SK-N-SH (cell line): ENCODE measurements around the gene ANXA8. TPM values are rescaled to one million over a fixed set of nuclear protein-coding genes. Genes with fewer than 3 reads are reported as not detected.

Source experiments
- CTCF ChIA-PET: fragments of 300-600, 350-600 bp; formaldehyde crosslinking; extraction: SDS; loops from one replicate; lab custom pipeline; 2021; lab: Yijun Ruan, JAX
- POLR2A ChIA-PET: fragments of 350-600 bp; sonication (Branson Sonifier 250); formaldehyde crosslinking; extraction: SDS; loops from one replicate; lab custom pipeline; 2020; ENCODE audit warnings: antibody characterized with exemption, inconsistent platforms; lab: Yijun Ruan, JAX
- DNase-seq: peaks from one replicate; pipeline ENCODE4 v3.0.0; 2012
- H2AFZ ChIP-seq: fragments of 200-600 bp; sonication (generic); 2 replicates; pipeline ENCODE4 v1.8.1; 2016; ENCODE audit warnings: antibody characterized with exemption, mild to moderate bottlenecking, low read depth
- H3F3A ChIP-seq: fragments of 200-600 bp; sonication (generic); replicated peaks from 2 replicates; pipeline ENCODE3; 2016; ENCODE audit warnings: antibody characterized with exemption, mild to moderate bottlenecking; ENCODE audit not compliant: insufficient read depth
- H3K27ac ChIP-seq, 2 experiments: fragments of 200-500 bp in 1 of 2; fragments of 200-600 bp in 1 of 2; sonication (Bioruptor generic) in 1 of 2; sonication (generic), shearing (Covaris generic) in 1 of 2; 2 replicates each; pipeline versions ENCODE4 v1.5.1 to v1.6.1; 2014 to 2016; ENCODE audit warnings: low read depth in 2 of 2, inconsistent platforms in 1 of 2, low read length in 1 of 2, mild to moderate bottlenecking in 1 of 2, mixed read lengths in 1 of 2
- H3K27me3 ChIP-seq: fragments of 200-600 bp; sonication (generic), shearing (Covaris generic); 2 replicates; pipeline ENCODE4 v1.6.1; 2016; ENCODE audit warnings: mixed run types; ENCODE audit not compliant: insufficient read depth
- H3K36me3 ChIP-seq, 2 experiments: fragments of 200-500 bp in 1 of 2; fragments of 200-600 bp in 1 of 2; sonication (Bioruptor generic) in 1 of 2; sonication (generic) in 1 of 2; replicated peaks in 1 of 2; 2 replicates each; pipeline versions ENCODE3 to v1.5.1; 2014 to 2016; ENCODE audit warnings: low read length in 1 of 2, mild to moderate bottlenecking in 1 of 2; ENCODE audit not compliant: insufficient read depth in 2 of 2, control insufficient read depth in 1 of 2
- H3K4me1 ChIP-seq, 2 experiments: fragments of 200-500 bp in 1 of 2; fragments of 200-600 bp in 1 of 2; sonication (Bioruptor generic) in 1 of 2; sonication (generic), shearing (Covaris generic) in 1 of 2; 2 replicates each; pipeline versions ENCODE4 v1.5.1 to v1.6.1; 2014 to 2016; ENCODE audit warnings: low read depth in 1 of 2, low read length in 1 of 2, mixed run types in 1 of 2; ENCODE audit not compliant: insufficient read depth in 2 of 2, control insufficient read depth in 1 of 2
- H3K4me2 ChIP-seq: fragments of 200-600 bp; sonication (generic), shearing (Covaris generic); 2 replicates; pipeline ENCODE4 v1.6.1; 2017; ENCODE audit warnings: mixed run types
- H3K4me3 ChIP-seq, 2 experiments: fragments of 200-500 bp in 1 of 2; fragments of 200-600 bp in 1 of 2; sonication (Bioruptor generic) in 1 of 2; sonication (generic), shearing (Covaris generic) in 1 of 2; 2 replicates each; pipeline versions ENCODE4 v1.5.1 to v1.8.1; 2014 to 2016; ENCODE audit warnings: low read depth in 2 of 2, inconsistent platforms in 1 of 2, low read length in 1 of 2, mild to moderate bottlenecking in 1 of 2, mixed read lengths in 1 of 2, moderate library complexity in 1 of 2
- H3K79me2 ChIP-seq: fragments of 200-600 bp; sonication (generic); 2 replicates; pipeline ENCODE4 v1.8.1; 2017; ENCODE audit warnings: mild to moderate bottlenecking; ENCODE audit not compliant: insufficient read depth
- H3K9ac ChIP-seq: fragments of 200-600 bp; sonication (generic); 2 replicates; pipeline ENCODE4 v1.6.1; 2017; ENCODE audit warnings: mixed run types
- H3K9me2 ChIP-seq: fragments of 200-600 bp; sonication (generic); 2 replicates; pipeline ENCODE4 v1.6.1; 2017; ENCODE audit warnings: mixed run types
- H3K9me3 ChIP-seq: fragments of 200-600 bp; sonication (generic); 2 replicates; pipeline ENCODE4 v1.6.1; 2017; ENCODE audit warnings: mixed run types, mild to moderate bottlenecking, moderate library complexity
- H4K20me1 ChIP-seq: fragments of 200-600 bp; sonication (generic); 2 replicates; pipeline ENCODE4 v1.6.1; 2017; ENCODE audit warnings: mild to moderate bottlenecking, mixed run types; ENCODE audit not compliant: insufficient read depth
- CHD2 ChIP-seq: fragments of 150-350 bp; IDR thresholded peaks from 2 replicates; pipeline ENCODE4 v1.6.1; 2018; ENCODE audit warnings: low read length; ENCODE audit not compliant: partially characterized antibody
- EP300 ChIP-seq, 2 experiments: IDR thresholded peaks; 2 replicates each; pipeline versions ENCODE4 v1.4.0 to v1.6.1; 2012; ENCODE audit warnings: borderline replicate concordance in 1 of 2, low read depth in 1 of 2, low read length in 1 of 2
- EZH2phosphoT487 ChIP-seq: fragments of 200-600 bp; sonication (generic); IDR thresholded peaks from 2 replicates; pipeline ENCODE4 v1.6.1; 2017; ENCODE audit warnings: low read depth, mixed run types, mild to moderate bottlenecking, antibody characterized with exemption, moderate library complexity, borderline replicate concordance
- FOSL2 ChIP-seq: IDR thresholded peaks from 2 replicates; pipeline ENCODE4 v1.4.0; 2012; ENCODE audit warnings: low read depth, mild to moderate bottlenecking, moderate library complexity, borderline replicate concordance
- FOXJ3 ChIP-seq: sonication (generic); formaldehyde crosslinking; IDR thresholded peaks from 2 replicates; pipeline ENCODE4 v1.5.1; 2020; ENCODE audit warnings: mild to moderate bottlenecking, missing genetic modification reagents
- GABPA ChIP-seq: IDR thresholded peaks from 2 replicates; pipeline ENCODE4 v1.4.0; 2012; ENCODE audit warnings: low read depth, mild to moderate bottlenecking
- GATA2 ChIP-seq: sonication (generic); formaldehyde crosslinking; IDR thresholded peaks from 2 replicates; pipeline ENCODE4 v1.5.0; 2020; ENCODE audit warnings: mild to moderate bottlenecking, missing genetic modification reagents
- JUND ChIP-seq: IDR thresholded peaks from 2 replicates; pipeline ENCODE4 v1.4.0; 2012
- MXI1 ChIP-seq: IDR thresholded peaks from 2 replicates; pipeline ENCODE4 v1.6.1; 2012; ENCODE audit warnings: mild to moderate bottlenecking, low read depth, low read length, improper control_type of control experiment
- NFIC ChIP-seq: IDR thresholded peaks from 2 replicates; pipeline ENCODE4 v1.4.0; 2012; ENCODE audit warnings: borderline replicate concordance
- NRF1 ChIP-seq: IDR thresholded peaks from 2 replicates; pipeline ENCODE4 v1.6.1; 2012; ENCODE audit warnings: low read depth, mild to moderate bottlenecking, low read length
- RAD21 ChIP-seq: IDR thresholded peaks from 2 replicates; pipeline ENCODE4 v1.6.1; 2012; ENCODE audit warnings: mild to moderate bottlenecking, low read length
- RCOR1 ChIP-seq: fragments of 150-350 bp; IDR thresholded peaks from 2 replicates; pipeline ENCODE4 v1.6.1; 2017; ENCODE audit warnings: antibody characterized with exemption, low read length
- RFX5 ChIP-seq: IDR thresholded peaks from 2 replicates; pipeline ENCODE4 v1.6.1; 2012; ENCODE audit warnings: mild to moderate bottlenecking, improper control_type of control experiment, low read length
- SMC3 ChIP-seq: IDR thresholded peaks from 2 replicates; pipeline ENCODE4 v1.6.1; 2012; ENCODE audit warnings: low read depth, low read length, improper control_type of control experiment
- TAF1 ChIP-seq: IDR thresholded peaks from 2 replicates; pipeline ENCODE4 v1.6.1; 2012; ENCODE audit warnings: low read depth, mild to moderate bottlenecking, low read length, moderate library complexity, borderline replicate concordance
- TCF12 ChIP-seq: IDR thresholded peaks from 2 replicates; pipeline ENCODE4 v1.4.0; 2012
- YY1 ChIP-seq: IDR thresholded peaks from 2 replicates; pipeline ENCODE4 v1.4.0; 2012; ENCODE audit warnings: low read depth, mild to moderate bottlenecking
- WGBS: methylation state at CpG from one replicate; pipeline ENCODE4 v1.1.6; 2017; ENCODE audit warnings: low lambda C conversion rate; 5-methylcytosine and 5-hydroxymethylcytosine counted together
- polyA plus RNA-seq, 3 experiments: library from polyadenylated mRNA; depleted of rRNA; stranded (reverse); fragments of >200 nt; gene quantifications; 2 replicates each; pipeline ENCODE4 v1.2.3, GENCODE V29; 2012
- TF ChIP-seq, protein P1 (sequence below): IDR thresholded peaks from 2 replicates; pipeline ENCODE4; 2012
- TF ChIP-seq, protein P2 (sequence below): IDR thresholded peaks from 2 replicates; pipeline ENCODE4 v1.4.0; 2012; ENCODE audit warnings: low read depth, borderline replicate concordance
- TF ChIP-seq, protein P3 (sequence below): fragments of 150-350 bp; IDR thresholded peaks from 2 replicates; pipeline ENCODE4 v1.6.1; 2017; ENCODE audit warnings: antibody characterized with exemption, low read length, low read depth, borderline replicate concordance
- TF ChIP-seq, protein P4 (sequence below): IDR thresholded peaks from 2 replicates; pipeline ENCODE4 v1.6.1; 2012; ENCODE audit warnings: mild to moderate bottlenecking, low read depth, low read length, moderate library complexity
- TF ChIP-seq, protein P5 (sequence below): fragments of 200-600 bp; sonication (generic); IDR thresholded peaks from 2 replicates; pipeline ENCODE4 v1.6.1; 2017; ENCODE audit warnings: antibody characterized with exemption, mild to moderate bottlenecking, moderate library complexity

The ANXA8 gene
- polyA plus RNA-seq, 1 of the 3 experiments (the other 2 are of a cell fraction), result 0.15 TPM

DNA sequence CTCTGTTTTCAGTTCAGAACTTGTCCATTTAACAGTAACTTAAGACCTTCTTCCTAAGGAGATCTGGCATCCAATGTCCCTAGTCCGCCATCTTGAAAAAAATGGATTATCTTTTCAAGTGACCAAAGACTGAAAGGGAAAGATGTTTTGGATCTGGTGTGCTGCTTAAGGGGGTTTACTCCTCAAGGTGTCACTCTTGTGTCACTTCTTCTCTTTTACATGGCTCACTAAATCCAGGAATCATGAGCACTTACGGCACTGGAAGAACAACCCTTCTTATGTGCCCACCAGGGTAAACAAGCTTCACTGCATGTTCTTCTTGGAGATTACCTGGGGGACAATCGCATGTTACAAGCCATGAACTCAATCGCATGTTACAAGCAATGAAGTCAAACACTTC, 43.7 kb downstream of the ANXA8 start (continued):
- TF ChIP-seq, protein P1, sequence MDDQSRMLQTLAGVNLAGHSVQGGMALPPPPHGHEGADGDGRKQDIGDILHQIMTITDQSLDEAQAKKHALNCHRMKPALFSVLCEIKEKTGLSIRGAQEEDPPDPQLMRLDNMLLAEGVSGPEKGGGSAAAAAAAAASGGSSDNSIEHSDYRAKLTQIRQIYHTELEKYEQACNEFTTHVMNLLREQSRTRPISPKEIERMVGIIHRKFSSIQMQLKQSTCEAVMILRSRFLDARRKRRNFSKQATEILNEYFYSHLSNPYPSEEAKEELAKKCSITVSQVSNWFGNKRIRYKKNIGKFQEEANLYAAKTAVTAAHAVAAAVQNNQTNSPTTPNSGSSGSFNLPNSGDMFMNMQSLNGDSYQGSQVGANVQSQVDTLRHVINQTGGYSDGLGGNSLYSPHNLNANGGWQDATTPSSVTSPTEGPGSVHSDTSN, result no peak
- TF ChIP-seq EZH2phosphoT487, result no peak
- no peak for TF ChIP-seq RCOR1
- TF ChIP-seq TCF12, result no peak
- TF ChIP-seq MXI1, result no peak
- no peak for TF ChIP-seq NFIC

DNA sequence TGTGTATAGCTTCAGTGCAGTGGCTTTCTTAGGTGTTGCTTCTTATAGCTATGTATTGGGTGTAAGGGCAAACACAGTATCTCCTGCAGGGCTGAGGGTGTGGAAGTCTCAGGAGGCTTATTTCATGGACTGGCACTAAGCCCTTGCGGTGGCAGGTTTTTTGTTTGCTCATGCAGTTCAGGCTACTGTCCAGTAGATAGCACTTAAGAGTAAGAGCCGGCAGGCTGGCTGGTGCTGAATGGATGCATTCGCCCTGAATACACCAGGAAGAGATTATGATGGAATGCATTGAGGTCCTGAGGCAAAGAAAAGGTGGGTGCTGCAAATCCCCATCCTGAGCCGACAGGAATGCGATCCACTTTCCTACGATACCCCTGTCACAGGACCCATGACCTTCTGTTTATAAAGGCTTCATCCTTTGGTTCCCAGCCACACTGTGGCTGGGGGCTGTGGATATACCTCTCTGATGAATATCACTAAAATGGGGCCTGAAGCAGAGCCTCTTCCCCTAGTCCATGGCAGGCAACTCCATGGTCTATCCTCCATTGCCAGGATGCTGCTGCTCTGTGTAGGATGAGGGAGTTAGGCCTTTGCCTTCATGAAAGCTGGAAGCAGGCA, 44.9 kb downstream of the ANXA8 start:
- H3F3A ChIP-seq, result no peaks in the 10 kb centered on the region
- no peaks in the 10 kb centered on the region for H4K20me1 ChIP-seq
- whole genome bisulfite sequencing, result 39% methylated on average over 6 of the region's 6 CpGs
- H3K9ac ChIP-seq, result no peak overlapping the region
- H3K9me2 ChIP-seq, result no peaks in the 10 kb centered on the region
- no peak overlapping the region for H3K4me2 ChIP-seq
- peak; percentile 37 for DNase-seq
- no peak overlapping the region for H3K27ac ChIP-seq
- H2AFZ ChIP-seq, result no peak overlapping the region
- no peak overlapping the region for H3K4me3 ChIP-seq
- no peaks in the 10 kb centered on the region for H3K79me2 ChIP-seq
- ChIA-PET CTCF (interaction anchor here (0.8 kb wide), 1 partner anchor 15 kb away, joined by 3 read pairs; no protein-coding TSS in a partner anchor), POLR2A (no interaction called here)
- H3K4me1 ChIP-seq, result no peaks in the 10 kb centered on the region
- H3K36me3 ChIP-seq, result no peaks in the 10 kb centered on the region
- H3K27me3 ChIP-seq, result no peaks in the 10 kb centered on the region; the same call in 1 of the 2 replicates
- 0 out of 2 replicates have a peak, but pooled peaks cover 3% of the 10 kb centered on the region for H3K9me3 ChIP-seq
- TF ChIP-seq YY1, result no peak
- TF ChIP-seq, protein P2, sequence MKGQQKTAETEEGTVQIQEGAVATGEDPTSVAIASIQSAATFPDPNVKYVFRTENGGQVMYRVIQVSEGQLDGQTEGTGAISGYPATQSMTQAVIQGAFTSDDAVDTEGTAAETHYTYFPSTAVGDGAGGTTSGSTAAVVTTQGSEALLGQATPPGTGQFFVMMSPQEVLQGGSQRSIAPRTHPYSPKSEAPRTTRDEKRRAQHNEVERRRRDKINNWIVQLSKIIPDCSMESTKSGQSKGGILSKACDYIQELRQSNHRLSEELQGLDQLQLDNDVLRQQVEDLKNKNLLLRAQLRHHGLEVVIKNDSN, result no peak
- no peak for TF ChIP-seq NFIC
- TF ChIP-seq TAF1, result no peak
- no peak for TF ChIP-seq CHD2
- TF ChIP-seq, protein P3, sequence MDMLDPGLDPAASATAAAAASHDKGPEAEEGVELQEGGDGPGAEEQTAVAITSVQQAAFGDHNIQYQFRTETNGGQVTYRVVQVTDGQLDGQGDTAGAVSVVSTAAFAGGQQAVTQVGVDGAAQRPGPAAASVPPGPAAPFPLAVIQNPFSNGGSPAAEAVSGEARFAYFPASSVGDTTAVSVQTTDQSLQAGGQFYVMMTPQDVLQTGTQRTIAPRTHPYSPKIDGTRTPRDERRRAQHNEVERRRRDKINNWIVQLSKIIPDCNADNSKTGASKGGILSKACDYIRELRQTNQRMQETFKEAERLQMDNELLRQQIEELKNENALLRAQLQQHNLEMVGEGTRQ, result no peak
- TF ChIP-seq TCF12, result no peak
- peak; percentile 59 for TF ChIP-seq RAD21
- TF ChIP-seq GATA2, result no peak
- TF ChIP-seq GABPA, result no peak
- TF ChIP-seq, protein P4, sequence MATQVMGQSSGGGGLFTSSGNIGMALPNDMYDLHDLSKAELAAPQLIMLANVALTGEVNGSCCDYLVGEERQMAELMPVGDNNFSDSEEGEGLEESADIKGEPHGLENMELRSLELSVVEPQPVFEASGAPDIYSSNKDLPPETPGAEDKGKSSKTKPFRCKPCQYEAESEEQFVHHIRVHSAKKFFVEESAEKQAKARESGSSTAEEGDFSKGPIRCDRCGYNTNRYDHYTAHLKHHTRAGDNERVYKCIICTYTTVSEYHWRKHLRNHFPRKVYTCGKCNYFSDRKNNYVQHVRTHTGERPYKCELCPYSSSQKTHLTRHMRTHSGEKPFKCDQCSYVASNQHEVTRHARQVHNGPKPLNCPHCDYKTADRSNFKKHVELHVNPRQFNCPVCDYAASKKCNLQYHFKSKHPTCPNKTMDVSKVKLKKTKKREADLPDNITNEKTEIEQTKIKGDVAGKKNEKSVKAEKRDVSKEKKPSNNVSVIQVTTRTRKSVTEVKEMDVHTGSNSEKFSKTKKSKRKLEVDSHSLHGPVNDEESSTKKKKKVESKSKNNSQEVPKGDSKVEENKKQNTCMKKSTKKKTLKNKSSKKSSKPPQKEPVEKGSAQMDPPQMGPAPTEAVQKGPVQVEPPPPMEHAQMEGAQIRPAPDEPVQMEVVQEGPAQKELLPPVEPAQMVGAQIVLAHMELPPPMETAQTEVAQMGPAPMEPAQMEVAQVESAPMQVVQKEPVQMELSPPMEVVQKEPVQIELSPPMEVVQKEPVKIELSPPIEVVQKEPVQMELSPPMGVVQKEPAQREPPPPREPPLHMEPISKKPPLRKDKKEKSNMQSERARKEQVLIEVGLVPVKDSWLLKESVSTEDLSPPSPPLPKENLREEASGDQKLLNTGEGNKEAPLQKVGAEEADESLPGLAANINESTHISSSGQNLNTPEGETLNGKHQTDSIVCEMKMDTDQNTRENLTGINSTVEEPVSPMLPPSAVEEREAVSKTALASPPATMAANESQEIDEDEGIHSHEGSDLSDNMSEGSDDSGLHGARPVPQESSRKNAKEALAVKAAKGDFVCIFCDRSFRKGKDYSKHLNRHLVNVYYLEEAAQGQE, result no peak
- no peak for TF ChIP-seq RFX5
- TF ChIP-seq EZH2phosphoT487, result no peak
- peak; percentile 51 for TF ChIP-seq SMC3
- TF ChIP-seq FOXJ3, result no peak
- no peak for TF ChIP-seq RCOR1
- no peak for TF ChIP-seq JUND
- no peak for TF ChIP-seq EP300 (IDR thresholded peaks at IDR 0.05; ENCODE audit: borderline replicate concordance in 1 of 2, low read depth in 1 of 2, low read length in 1 of 2)
- no peak for TF ChIP-seq FOSL2
- no peak for TF ChIP-seq NRF1
- TF ChIP-seq, protein P5, sequence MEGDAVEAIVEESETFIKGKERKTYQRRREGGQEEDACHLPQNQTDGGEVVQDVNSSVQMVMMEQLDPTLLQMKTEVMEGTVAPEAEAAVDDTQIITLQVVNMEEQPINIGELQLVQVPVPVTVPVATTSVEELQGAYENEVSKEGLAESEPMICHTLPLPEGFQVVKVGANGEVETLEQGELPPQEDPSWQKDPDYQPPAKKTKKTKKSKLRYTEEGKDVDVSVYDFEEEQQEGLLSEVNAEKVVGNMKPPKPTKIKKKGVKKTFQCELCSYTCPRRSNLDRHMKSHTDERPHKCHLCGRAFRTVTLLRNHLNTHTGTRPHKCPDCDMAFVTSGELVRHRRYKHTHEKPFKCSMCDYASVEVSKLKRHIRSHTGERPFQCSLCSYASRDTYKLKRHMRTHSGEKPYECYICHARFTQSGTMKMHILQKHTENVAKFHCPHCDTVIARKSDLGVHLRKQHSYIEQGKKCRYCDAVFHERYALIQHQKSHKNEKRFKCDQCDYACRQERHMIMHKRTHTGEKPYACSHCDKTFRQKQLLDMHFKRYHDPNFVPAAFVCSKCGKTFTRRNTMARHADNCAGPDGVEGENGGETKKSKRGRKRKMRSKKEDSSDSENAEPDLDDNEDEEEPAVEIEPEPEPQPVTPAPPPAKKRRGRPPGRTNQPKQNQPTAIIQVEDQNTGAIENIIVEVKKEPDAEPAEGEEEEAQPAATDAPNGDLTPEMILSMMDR, result peak; percentile 52
